SW480 (cell line): Measurements from ENCODE around the gene RPS6KA2.

Experiments
- DNase-seq: peaks from one replicate; pipeline ENCODE4 v3.0.0-alpha.2; 2016; ENCODE audit warnings: low spot score

RPS6KA2 gene

DNA sequence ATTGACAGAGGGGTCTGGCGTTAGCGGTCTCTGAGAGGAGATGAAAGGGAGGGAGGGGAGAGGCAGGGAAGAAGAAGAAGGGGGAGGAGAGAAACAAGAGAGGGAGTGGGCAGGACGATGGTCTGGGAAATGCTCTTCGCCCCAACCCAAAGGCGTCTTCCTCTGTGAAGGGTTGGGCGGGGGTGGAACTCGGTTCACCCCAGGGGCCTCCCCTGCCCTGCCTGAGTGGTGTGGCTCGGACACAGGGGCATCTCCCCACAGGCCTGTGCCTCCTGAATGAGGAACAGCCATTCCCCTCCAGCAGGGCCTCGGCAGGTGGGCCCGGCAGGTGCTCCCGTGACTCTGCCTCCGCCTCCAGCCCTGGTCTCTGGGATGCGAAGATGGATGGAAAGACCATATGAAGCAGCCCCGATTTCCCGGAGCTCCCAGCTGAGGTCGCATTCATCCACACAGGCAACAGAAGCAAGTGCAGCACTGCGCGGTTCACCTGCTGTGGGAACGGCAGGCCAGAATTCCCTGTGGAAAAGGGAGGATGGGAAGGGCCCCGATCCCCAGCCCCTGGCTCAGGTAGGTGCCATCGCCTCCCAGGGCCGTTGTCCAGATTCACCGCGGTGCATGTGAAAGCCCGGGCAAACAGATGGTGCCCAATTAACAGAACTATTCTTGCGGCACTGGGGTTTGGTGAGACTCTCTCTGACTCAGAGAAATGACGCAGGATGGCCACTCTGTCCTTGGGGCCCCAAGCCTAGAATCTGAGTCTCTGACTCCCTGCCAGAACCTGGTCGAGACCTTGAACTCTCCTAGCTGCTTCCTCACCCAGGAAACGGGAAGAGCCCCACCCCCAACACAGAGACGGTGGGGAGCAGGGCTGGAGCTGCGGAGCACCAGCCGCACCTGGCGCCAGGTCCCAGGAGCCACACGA lies 29.4 kb upstream of the RPS6KA2 start:
- no peak for DNase-seq

DNA sequence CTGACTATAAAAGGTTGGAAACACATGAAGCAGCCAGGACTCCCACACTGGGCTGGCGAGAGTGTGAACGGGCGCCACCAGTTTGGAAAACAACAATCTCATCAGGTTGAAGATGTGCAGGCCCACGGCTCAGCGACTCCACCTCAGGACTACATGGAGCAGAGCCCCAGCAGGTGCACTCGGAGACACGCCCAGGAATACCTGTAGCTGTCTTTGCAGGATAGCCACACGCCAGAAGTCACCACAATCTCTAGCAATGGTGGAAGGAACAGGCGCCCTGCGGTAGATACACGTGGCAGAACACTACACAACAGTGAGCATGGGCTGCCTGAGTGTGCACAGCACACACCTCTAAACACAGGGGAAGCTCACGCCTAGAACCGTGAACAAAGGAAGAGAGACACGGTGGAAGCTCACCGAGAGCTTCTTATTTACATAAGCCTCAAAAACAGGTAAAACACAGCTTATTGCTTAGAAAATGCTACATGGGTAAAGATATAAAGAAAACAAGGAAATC lies 28.7 kb upstream of the RPS6KA2 start:
- peak; percentile 1 for DNase-seq

DNA sequence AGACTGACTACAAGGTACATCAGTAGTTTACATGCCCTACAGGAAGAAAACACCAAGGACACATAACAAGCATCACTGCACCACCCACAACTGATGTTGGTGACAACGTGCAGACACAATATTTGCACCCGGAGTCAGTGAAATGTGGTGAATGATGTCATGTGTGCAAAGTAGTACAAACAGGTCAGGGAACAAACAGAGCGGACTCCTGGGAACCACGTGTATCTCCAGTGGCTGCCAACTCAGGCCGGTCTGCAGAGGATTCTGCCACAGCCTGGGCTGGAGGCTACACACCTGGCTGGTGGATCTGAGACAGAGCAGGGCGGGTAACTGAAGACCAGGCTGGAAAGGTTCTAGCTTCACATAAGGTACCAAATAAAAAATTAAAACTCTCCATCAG lies 28.2 kb upstream of the RPS6KA2 start:
- DNase-seq: no peak

DNA sequence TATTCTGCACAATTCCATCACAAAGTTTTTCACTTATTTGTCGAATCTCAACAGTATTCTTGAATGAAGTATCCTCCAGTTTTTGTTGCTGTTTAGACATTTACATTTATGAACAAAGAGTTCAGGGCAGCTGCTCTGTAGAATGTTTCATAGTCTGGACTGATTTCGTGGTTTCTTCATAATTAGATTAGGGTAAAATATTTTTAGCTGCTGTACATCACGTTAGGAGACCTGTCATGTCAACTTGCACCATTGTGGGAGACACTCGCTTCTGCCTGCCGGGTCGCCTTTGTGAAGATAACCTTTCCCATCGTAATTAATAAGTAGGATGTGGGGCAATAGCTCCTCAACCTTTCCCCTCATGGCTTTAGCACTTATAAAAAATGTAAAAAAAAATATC lies 27.5 kb upstream of the RPS6KA2 start:
- no peak for DNase-seq

DNA sequence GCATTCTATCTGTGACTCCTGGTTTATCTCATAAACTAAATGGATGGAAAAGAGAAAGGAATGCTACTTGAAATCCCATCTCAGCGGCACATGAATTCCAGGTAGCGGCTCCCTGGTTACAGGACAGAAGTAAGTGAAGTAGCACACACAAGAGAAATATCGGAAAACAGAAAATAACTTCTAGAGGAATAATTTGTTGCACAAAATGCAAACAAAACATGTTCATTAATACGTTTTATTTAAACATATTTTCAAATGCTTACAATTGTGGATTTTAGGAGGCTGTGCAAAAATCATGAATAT lies 26.5 kb upstream of the RPS6KA2 start:
- DNase-seq: no peak

DNA sequence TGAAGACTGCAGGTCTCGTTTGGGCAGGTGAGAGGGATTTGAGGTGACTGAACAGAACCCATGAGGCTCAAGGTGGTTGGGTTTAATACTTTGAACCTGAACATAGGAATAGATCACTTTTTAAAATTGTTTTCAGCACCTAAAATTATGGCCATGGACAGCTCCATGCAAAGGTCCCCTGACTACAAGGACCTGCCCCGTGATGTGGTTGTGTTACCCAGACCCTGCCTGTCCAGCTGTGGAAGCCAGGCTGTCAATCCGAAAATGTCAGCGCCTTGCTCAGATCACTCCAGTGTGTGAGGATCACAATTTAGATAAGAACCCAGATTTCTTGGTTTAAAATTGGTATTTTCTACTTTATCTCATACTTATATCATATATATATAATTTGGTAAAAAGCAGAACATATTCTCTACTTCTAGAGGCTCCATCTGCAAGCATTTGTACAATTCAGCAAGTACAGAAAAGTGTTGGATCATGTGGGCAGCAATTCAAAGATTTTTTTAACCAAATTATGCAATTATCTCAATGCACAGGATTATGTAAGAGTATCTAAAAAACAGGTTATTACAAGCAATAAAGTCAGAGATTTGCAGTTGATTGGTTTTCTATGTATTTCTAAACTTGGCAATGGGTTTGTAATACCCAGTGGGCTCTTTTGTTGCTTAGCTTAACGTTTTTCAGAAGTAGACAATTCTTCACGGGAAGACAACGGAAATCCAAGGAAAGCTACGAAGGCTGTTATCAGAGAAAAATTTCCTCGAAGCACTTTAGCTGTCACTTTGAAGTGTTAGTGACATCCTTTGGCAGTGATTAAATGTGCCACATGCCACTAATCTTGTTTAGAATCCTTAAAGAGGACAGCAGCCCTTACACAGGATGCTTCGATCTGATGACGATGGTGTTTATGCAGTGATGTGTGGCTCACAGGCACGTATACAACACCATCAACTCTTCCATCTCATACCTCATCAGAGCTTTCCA lies 24.1 kb upstream of the RPS6KA2 start:
- no peak for DNase-seq

DNA sequence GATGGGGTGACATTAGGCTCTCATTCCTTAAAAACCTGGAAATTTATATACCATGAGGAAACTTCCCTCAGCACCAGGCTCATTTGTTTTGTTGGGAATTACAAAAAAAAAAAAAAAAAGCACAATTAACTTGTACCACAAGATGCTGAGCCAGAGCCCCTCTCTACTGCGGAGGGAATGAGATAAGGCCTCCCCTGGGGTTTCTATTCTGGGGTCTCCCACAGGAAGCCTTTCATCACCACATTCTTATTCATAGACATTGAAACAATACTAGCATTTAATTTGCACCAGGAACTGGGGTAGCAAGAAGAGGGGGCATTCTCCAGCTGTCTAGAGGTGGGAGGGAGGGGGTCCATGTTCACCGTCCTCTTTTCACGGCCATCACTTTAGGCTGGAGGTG lies 23.0 kb upstream of the RPS6KA2 start:
- DNase-seq: no peak

DNA sequence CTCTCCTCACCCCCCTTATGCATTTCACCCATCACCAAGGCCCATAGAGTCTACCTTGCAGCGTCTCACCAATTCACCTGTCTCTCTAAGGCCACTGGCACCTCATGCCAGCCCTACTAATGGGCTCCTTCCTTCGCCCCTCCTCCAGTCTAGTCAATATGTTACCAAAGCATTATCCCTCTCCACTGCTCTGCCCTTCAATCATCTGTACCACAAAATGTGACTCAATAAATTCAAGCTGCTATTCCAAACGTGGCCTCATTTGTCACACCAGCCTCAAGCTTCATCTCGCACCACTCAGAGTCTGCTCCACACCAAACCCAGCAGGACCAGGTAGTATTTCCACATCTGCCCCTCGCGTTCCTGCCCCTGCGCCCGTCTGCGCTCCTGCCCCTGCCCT lies 21.8 kb upstream of the RPS6KA2 start:
- DNase-seq: no peak

DNA sequence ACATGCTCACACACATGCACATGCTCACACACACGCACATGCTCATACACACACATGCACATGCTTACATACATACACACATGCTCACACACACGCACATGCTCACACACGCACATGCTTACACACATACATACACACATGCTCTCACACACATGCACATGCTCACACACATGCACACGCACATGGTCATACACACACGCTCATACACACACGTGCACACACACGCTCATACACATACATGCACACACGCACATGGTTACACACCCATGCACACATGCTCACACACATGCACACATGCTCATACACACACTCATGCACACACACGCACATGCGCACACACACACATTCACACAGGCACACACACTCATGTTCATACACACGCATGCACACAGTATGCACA lies 20.8 kb upstream of the RPS6KA2 start:
- no peak for DNase-seq

DNA sequence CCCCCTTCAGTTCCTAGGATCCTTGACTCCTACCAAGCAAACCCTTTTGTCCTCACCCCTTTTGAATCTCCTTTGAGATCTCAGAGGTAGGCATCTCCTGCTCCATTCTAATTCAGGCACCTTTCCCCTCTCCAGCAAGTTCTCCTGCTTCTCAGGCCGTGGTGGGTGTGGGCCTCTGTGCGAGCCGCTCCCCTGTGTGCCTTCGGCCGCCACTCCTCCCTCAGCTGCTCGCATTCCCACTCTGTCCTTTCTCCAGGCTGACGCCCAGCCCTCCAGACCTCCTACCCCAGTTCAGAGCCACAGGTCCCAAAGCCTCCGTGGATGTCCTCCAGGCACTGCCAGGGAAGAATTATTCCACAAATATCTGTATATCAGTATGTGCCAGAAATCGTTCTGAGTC lies 19.7 kb upstream of the RPS6KA2 start:
- no peak for DNase-seq

DNA sequence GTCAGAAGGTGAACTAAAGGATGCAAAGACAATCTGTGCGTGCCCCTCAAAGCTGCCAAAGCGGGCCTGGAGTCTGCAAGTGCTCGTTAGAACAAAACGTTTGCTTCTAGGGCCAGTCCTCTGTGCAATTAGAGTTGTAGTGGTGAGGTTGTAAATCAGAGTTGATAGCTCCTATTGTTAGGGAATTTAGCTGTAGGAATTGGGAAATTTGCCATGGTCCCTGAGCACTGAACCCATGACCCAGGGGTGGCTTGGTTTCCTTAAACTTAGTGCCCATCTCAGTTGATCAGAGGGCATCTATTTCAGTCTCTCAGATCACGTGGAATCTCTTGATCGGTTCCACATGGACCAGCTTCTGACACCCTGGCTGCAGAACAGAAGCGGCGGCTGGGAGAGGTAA lies 18.8 kb upstream of the RPS6KA2 start:
- DNase-seq: no peak

DNA sequence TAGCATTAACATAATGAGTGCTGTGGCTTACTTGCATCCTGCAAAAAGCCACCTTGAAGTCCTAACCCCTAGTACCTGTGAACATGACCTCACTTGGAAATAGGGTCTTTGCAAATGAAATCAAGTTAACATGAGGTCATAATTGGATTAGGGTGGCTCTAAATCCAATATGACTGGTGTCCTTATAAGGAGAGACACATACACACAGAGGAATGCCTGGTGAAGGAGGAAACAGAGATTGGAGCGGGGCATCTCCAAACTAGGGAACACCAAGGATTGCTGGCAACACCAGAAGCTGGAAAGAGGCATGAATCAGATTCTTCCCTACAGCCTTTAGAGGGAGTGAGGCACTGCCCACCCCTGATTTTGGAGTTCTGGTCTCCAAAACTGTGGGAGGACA lies 17.6 kb upstream of the RPS6KA2 start:
- DNase-seq: no peak

DNA sequence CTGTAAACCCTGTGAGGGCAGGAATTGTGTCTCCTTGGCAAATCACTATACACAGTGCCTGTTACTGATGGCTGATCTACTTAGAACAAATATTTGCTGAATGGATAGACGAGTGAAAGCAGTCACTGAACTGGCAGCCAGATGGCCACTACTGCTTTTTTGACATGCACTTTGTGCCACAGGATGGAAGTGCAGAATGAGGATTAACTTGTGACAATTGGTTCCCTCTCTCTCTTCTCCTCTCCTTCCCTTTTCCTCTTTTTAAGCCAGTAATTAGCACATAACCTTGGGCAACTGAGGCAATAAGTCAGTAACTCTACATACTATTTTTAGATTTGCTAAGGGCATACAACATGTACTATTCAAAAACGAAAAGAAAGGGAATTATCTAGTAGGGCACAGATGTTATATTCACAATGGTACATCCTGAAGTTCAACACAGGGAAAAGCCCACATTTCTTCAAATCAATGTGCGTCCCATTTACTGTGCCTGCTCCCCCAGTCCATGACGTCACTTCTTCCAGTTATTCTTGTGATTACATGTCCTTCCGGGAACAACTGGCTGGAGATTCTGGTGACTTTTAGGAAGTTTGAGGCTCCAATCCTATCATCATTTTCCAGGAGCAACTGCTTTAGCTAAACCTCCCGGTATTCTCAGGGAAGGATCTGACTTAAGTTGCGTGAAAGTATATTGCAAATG lies 17.0 kb upstream of the RPS6KA2 start:
- no peak for DNase-seq

DNA sequence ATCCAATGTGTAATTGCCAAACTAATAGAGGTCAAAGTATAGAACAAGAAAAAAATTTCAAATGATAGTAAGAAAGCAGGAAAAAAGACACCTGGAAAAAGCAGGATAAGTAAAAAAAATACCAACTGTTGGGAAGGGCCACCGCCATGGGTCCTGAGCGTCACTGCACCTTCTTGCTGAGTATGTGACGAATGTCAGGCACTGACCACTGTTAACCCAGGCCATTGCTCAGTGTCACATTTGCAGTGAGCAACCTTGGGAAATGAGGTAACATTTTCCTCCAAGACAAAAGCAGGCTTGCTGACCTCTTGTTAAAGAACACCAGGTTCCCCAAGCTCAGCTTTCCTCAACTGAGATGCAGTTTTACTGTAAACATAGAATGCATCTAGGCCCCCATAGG lies 15.6 kb upstream of the RPS6KA2 start:
- DNase-seq: no peak

DNA sequence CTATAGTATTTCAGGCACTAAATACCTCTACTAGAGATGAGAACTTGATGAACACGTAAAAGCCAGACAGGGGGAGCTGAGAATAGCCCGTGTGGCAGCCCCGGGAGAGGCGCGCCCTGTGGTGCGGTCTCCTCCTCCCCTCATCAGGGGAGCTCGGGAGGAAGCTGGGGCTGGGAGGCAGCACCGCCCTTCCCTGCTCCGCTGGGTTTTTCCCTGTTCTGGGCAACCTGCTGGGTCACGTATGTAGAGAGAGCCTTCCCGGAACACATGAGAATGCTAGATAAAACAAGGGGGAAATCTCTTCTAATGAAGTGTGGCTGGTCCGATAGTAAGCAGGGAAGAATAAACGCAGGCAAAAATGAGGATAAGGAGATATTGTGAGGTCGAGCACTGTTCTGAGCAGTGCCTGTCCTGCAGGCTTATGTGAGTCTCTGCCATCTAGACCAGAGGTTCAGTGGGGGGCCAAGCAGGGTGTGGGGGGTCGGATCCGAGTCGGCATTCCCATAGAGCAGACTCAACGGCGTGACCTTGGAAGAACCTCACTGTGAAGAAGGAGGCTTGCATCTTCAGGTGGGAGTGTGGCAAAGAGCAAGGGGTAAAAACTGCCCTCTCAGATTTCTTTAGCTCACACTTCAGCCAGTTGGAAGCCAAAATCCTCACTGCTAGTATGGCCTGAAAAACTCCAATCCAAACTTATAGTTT lies 13.4 kb upstream of the RPS6KA2 start:
- no peak for DNase-seq

DNA sequence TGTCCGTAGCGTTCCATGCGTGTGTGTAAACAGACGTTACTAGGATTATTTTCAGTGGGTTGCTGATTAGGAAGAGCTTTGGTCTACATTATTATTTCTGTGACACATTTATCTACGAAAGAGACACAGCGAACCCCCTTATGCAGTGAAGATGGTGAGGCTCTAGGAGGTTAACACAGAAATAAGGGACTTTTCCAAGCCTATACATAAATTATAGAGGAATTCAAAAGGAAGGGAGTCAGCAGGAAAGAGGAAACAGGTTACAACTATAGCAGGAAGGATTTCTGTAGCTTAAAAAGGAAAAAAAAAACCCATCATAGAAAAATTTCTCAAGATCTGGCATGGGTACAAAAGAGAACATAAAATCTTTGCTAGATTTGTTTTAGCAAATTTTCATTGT lies 12.9 kb upstream of the RPS6KA2 start:
- no peak for DNase-seq

DNA sequence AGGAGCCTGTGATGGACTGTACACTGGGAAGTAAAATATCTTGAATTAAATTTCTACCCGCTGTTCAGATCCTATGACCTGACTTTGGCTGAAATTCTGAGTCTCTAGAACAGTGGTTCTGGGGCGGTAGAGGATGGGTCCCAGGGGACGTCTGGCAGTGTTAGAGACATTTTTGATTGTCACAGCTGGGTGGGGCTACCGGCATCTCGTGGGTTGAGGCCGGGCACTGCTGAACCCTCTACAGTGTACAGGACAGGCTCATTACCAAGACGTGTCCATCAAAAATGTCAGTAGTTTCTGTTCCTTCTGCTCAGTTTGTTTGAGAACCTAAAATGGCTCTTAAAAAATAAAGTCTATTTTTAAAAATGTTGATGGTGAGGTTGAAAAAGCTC lies 11.5 kb upstream of the RPS6KA2 start:
- DNase-seq: no peak

DNA sequence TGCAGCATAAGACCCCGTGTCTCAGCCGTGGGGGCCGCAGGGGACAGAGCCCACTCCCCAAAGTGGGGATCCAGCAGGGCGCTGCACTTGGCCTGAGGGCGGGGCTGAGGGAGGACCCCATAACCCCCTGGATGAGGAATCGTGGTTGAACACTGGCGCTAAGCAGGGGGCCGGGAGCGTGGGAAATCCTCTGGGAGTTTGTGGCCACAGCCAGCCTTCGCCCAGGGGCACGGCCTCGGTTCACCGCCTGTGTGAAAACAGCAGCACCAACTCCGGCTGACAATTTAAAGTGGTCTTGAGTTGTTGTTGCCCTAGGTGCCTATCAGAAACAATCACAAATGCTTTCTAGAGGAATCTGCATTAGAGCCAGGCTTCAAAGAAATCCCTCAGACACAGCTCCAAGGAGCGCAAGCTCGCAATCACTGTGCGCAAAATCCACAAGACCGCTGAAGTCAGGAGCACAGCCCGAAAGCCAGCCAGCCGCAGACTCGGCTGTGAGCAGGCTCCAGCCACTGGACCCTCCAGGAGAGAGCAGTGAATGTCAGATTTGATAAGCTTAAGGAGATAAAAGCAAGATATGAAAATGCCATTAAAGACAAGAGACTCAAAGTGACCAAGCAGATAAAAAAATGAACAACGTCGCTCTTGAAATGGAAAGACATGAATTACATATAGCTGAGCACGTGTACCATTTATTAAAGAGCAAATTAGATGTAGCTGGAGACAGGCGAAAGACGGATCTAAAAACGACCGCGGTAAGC lies 10.9 kb upstream of the RPS6KA2 start:
- no peak for DNase-seq

DNA sequence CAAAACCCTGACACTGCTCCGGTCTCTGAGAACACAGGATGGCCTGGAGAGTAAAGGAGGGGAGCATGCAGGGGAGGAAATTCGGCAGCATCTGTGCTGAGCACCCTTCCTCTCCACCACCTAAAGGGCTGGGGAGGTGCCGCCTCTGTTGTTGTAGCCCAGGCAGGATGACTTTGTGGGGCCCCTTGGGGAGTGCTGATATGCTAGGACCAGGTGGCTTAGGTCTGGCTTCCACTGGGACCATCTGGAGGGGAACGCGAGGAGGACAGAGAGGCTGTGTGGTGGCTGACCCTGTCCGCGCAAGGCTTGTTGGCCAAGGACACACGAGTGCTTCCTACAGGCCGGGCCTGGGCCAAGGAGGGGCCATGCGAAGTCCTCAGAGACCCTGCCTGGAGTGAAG lies 9.9 kb upstream of the RPS6KA2 start:
- no peak for DNase-seq

DNA sequence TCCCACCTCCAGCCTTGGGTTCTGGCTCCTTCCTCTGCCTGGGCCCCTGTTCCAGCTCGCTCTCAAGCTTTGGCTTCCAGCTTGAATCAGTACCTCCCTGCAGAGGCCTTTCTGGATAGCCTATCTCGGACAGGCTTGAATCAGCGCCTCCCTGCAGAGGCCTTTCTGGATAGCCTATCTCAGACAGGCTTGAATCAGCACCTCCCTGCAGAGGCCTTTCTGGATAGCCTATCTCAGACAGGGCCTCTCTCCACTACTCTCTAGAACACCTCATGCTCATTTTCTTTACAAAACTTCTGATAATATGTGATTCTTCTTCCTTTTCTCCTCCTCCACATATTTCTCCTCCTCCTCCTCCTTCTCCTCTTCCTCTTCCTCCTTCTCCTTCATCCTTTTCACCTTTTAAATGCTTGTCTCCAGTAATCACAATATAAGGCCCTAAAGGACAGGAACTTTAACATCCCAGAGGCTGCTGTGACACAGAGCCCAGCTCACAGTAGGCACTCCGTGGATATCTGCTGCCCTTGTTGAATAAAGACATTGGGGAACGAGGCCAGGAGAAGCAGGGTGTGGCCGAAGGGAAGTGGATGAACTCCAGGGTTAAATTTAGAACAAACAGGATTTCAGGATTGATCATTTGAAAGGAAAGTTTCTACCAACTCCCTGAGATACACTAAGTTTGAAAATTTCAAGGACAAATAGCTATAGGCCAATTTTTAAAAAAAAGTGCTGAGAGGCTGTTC lies 9.3 kb upstream of the RPS6KA2 start:
- DNase-seq: no peak
